CD8-positive, alpha-beta memory T cell (primary cell): ENCODE results near the gene TGIF1. TPM values are rescaled to one million over a fixed set of nuclear protein-coding genes. Genes with fewer than 3 reads are reported as not detected.

Experiments used
- CTCF ChIA-PET: fragments of 350-600 bp; sonication (Branson Sonifier 250); formaldehyde crosslinking; loops from one replicate; lab custom pipeline; 2021; ENCODE audit warnings: antibody characterized with exemption; lab: Charles Lee
- POLR2A ChIA-PET: fragments of 350-600 bp; sonication (Branson Sonifier 250); formaldehyde crosslinking; loops from one replicate; lab custom pipeline; 2021; ENCODE audit warnings: antibody characterized with exemption; lab: Charles Lee
- DNase-seq, 5 donors: peaks; one replicate each; pipeline versions ENCODE4 v3.0.0 to v3.0.0-alpha.2; 2020 to 2022; ENCODE audit warnings: mixed read lengths in 1 of 5
- H3K27ac ChIP-seq: one replicate; pipeline ENCODE4 v1.7.0; 2013; ENCODE audit warnings: low read depth, mild to moderate bottlenecking, low read length, moderate library complexity
- H3K27me3 ChIP-seq: 2 replicates; pipeline ENCODE4 v1.7.0; 2013; ENCODE audit warnings: low read length, mild to moderate bottlenecking; ENCODE audit not compliant: insufficient read depth, poor library complexity, severe bottlenecking
- H3K36me3 ChIP-seq: 2 replicates; pipeline ENCODE4 v1.7.0; 2013; ENCODE audit warnings: mild to moderate bottlenecking, low read length, moderate library complexity; ENCODE audit not compliant: insufficient read depth
- H3K4me1 ChIP-seq: 2 replicates; pipeline ENCODE4 v1.7.0; 2013; ENCODE audit warnings: mild to moderate bottlenecking, low read length, moderate library complexity; ENCODE audit not compliant: insufficient read depth
- H3K4me3 ChIP-seq: 2 replicates; pipeline ENCODE4 v1.7.0; 2013; ENCODE audit warnings: mild to moderate bottlenecking, low read length
- H3K9me3 ChIP-seq: 2 replicates; pipeline ENCODE4 v1.7.0; 2013; ENCODE audit warnings: mild to moderate bottlenecking, low read length
- H3K27ac Mint-ChIP-seq, 8 donors: one replicate each; pipeline ENCODE4 v1.8.0; 2020 to 2021; ENCODE audit warnings: mixed read lengths in 8 of 8, mild to moderate bottlenecking in 6 of 8, inconsistent platforms in 3 of 8, moderate library complexity in 3 of 8
- H3K27me3 Mint-ChIP-seq, 2 donors: one replicate each; pipeline ENCODE4 v1.8.0; 2020 to 2021; ENCODE audit warnings: mixed read lengths in 2 of 2, mild to moderate bottlenecking in 1 of 2, moderate library complexity in 1 of 2
- H3K36me3 Mint-ChIP-seq, 3 donors: one replicate each; pipeline ENCODE4 v1.8.0; 2020 to 2021; ENCODE audit warnings: mixed read lengths in 3 of 3, inconsistent platforms in 1 of 3, mild to moderate bottlenecking in 1 of 3
- H3K4me1 Mint-ChIP-seq, 3 donors: one replicate each; pipeline ENCODE4 v1.8.0; 2020 to 2021; ENCODE audit warnings: mixed read lengths in 3 of 3, inconsistent platforms in 1 of 3, mild to moderate bottlenecking in 1 of 3
- H3K4me3 Mint-ChIP-seq, 7 donors: one replicate each; pipeline ENCODE4 v1.8.0; 2020 to 2021; ENCODE audit warnings: mixed read lengths in 7 of 7, mild to moderate bottlenecking in 6 of 7, moderate library complexity in 4 of 7, inconsistent platforms in 2 of 7
- H3K9me3 Mint-ChIP-seq, 5 donors: one replicate each; pipeline ENCODE4 v1.8.0; 2020 to 2022; ENCODE audit warnings: mixed read lengths in 5 of 5, mild to moderate bottlenecking in 3 of 5, moderate library complexity in 2 of 5, inconsistent platforms in 1 of 5
- polyA plus RNA-seq: library from polyadenylated mRNA; unstranded; fragments of 300-500 nt; fragmentation: Illumina TruSeq; gene quantifications from one replicate; pipeline ENCODE4 v1.2.3, GENCODE V29; 2021
- total RNA-seq, 2 experiments: library from RNA; stranded (reverse); gene quantifications; one replicate each; pipeline ENCODE4 v1.2.3, GENCODE V29; 2021

The TGIF1 gene
- total and polyA plus RNA-seq, 3 experiments from 2014 or later, result 36.9 to 77.0 (median 38.3) TPM

- ChIA-PET CTCF (no interaction called here), POLR2A (no interaction called here)
- H3K4me1 ChIP-seq, result no peaks in the 10 kb centered on the region
- no peak overlapping the region for H3K27ac Mint-ChIP-seq
- H3K9me3 ChIP-seq, result no peaks in the 10 kb centered on the region
- no peak overlapping the region for H3K4me3 ChIP-seq
- no peaks in the 10 kb centered on the region for H3K27me3 Mint-ChIP-seq
- H3K36me3 ChIP-seq, result no peaks in the 10 kb centered on the region
- H3K27me3 ChIP-seq, result no peaks in the 10 kb centered on the region
- H3K36me3 Mint-ChIP-seq, result peaks cover 0 to 1% (median 0%) of the 10 kb centered on the region in 3 donors
- no peaks in the 10 kb centered on the region for H3K4me1 Mint-ChIP-seq
- no peak overlapping the region for H3K27ac ChIP-seq
- H3K4me3 Mint-ChIP-seq, result no peak overlapping the region
- peaks cover 0 to 6% (median 0%) of the 10 kb centered on the region in 5 donors for H3K9me3 Mint-ChIP-seq
- no peak for DNase-seq
Observed at GRCh38 chr18:3422905-3423304, 27.1 kb upstream of the TGIF1 start.

GRCh38 chr18:3424280-3424890, 25.6 kb upstream of the TGIF1 start:
- CTCF ChIA-PET, result interaction anchor here (0.8 to 1.2 kb wide), 2 partner anchors 161 to 172 kb away, joined by 3 read pairs; no protein-coding TSS in a partner anchor
- POLR2A ChIA-PET, result no interaction called here
- H3K27ac ChIP-seq, result no peak overlapping the region
- H3K4me3 Mint-ChIP-seq, result no peak overlapping the region
- DNase-seq, result no peak
- H3K4me1 Mint-ChIP-seq, result no peaks in the 10 kb centered on the region
- H3K27me3 Mint-ChIP-seq, result no peaks in the 10 kb centered on the region
- H3K4me3 ChIP-seq, result no peak overlapping the region
- no peaks in the 10 kb centered on the region for H3K36me3 Mint-ChIP-seq
- H3K4me1 ChIP-seq, result no peaks in the 10 kb centered on the region
- H3K36me3 ChIP-seq, result no peaks in the 10 kb centered on the region
- H3K27me3 ChIP-seq, result no peaks in the 10 kb centered on the region
- no peaks in the 10 kb centered on the region for H3K9me3 ChIP-seq
- no peak overlapping the region for H3K27ac Mint-ChIP-seq
- peaks cover 0 to 6% (median 0%) of the 10 kb centered on the region in 5 donors for H3K9me3 Mint-ChIP-seq

GRCh38 chr18:3425030-3425429, 24.9 kb upstream of the TGIF1 start:
- H3K27ac ChIP-seq, result no peak overlapping the region
- no peaks in the 10 kb centered on the region for H3K4me1 ChIP-seq
- no peak for DNase-seq
- no peak overlapping the region for H3K27ac Mint-ChIP-seq
- no peaks in the 10 kb centered on the region for H3K27me3 ChIP-seq
- H3K36me3 ChIP-seq, result no peaks in the 10 kb centered on the region
- ChIA-PET CTCF (no interaction called here), POLR2A (no interaction called here)
- no peak overlapping the region for H3K4me3 ChIP-seq
- no peaks in the 10 kb centered on the region for H3K4me1 Mint-ChIP-seq
- H3K9me3 Mint-ChIP-seq, result peaks cover 0 to 6% (median 0%) of the 10 kb centered on the region in 5 donors
- no peaks in the 10 kb centered on the region for H3K9me3 ChIP-seq
- H3K4me3 Mint-ChIP-seq, result no peak overlapping the region
- no peaks in the 10 kb centered on the region for H3K27me3 Mint-ChIP-seq
- H3K36me3 Mint-ChIP-seq, result no peaks in the 10 kb centered on the region

- H3K9me3 ChIP-seq, result no peaks in the 10 kb centered on the region
- no peaks in the 10 kb centered on the region for H3K27me3 ChIP-seq
- H3K27ac ChIP-seq, result no peak overlapping the region
- no peak overlapping the region for H3K4me3 Mint-ChIP-seq
- POLR2A ChIA-PET, result no interaction called here
- DNase-seq, result no peak
- CTCF ChIA-PET, result no interaction called here
- H3K27ac Mint-ChIP-seq, result no peak overlapping the region
- H3K4me3 ChIP-seq, result no peak overlapping the region
- H3K36me3 ChIP-seq, result no peaks in the 10 kb centered on the region
- H3K9me3 Mint-ChIP-seq, result peaks cover 0 to 3% (median 0%) of the 10 kb centered on the region in 5 donors
- no peaks in the 10 kb centered on the region for H3K27me3 Mint-ChIP-seq
- no peaks in the 10 kb centered on the region for H3K4me1 ChIP-seq
- H3K4me1 Mint-ChIP-seq, result no peaks in the 10 kb centered on the region
- H3K36me3 Mint-ChIP-seq, result no peaks in the 10 kb centered on the region
Observed at GRCh38 chr18:3425446-3425845, 24.5 kb upstream of the TGIF1 start.

GRCh38 chr18:3426074-3426473, 23.9 kb upstream of the TGIF1 start:
- no peak overlapping the region for H3K4me3 Mint-ChIP-seq
- no peak for DNase-seq
- CTCF ChIA-PET, result no interaction called here
- no peaks in the 10 kb centered on the region for H3K27me3 Mint-ChIP-seq
- POLR2A ChIA-PET, result no interaction called here
- no peak overlapping the region for H3K27ac ChIP-seq
- H3K36me3 Mint-ChIP-seq, result no peaks in the 10 kb centered on the region
- H3K4me3 ChIP-seq, result no peak overlapping the region
- H3K9me3 Mint-ChIP-seq, result no peaks in the 10 kb centered on the region
- H3K9me3 ChIP-seq, result no peaks in the 10 kb centered on the region
- H3K4me1 Mint-ChIP-seq, result no peaks in the 10 kb centered on the region
- H3K36me3 ChIP-seq, result no peaks in the 10 kb centered on the region
- no peaks in the 10 kb centered on the region for H3K4me1 ChIP-seq
- H3K27me3 ChIP-seq, result no peaks in the 10 kb centered on the region
- peak overlapping the region in 1 of 8 donors; percentile 50 for H3K27ac Mint-ChIP-seq

GRCh38 chr18:3427944-3428343, 22.0 kb upstream of the TGIF1 start:
- Histone ChIP-seq H3K9me3 (no peaks in the 10 kb centered on the region), H3K27me3 (no peaks in the 10 kb centered on the region), H3K4me3 (no peak overlapping the region), H3K4me1 (no peaks in the 10 kb centered on the region), H3K27ac (no peak overlapping the region), H3K36me3 (no peaks in the 10 kb centered on the region)
- Mint-ChIP-seq H3K27me3 (no peaks in the 10 kb centered on the region), H3K27ac (no peak overlapping the region), H3K4me3 (no peak overlapping the region), H3K36me3 (no peaks in the 10 kb centered on the region), H3K4me1 (no peaks in the 10 kb centered on the region), H3K9me3 (no peaks in the 10 kb centered on the region)
- no peak for DNase-seq
- ChIA-PET POLR2A (no interaction called here), CTCF (interaction anchor here (1.0 kb wide), 1 partner anchor 27 kb away, joined by 4 read pairs; no protein-coding TSS in a partner anchor)

GRCh38 chr18:3429121-3429520, 20.9 kb upstream of the TGIF1 start:
- Mint-ChIP-seq H3K9me3 (no peaks in the 10 kb centered on the region), H3K4me3 (no peak overlapping the region), H3K4me1 (no peaks in the 10 kb centered on the region), H3K27me3 (peaks cover 0 to 4% of the 10 kb centered on the region in 2 donors), H3K36me3 (no peaks in the 10 kb centered on the region), H3K27ac (no peak overlapping the region)
- POLR2A ChIA-PET, result no interaction called here
- Histone ChIP-seq H3K4me1 (no peaks in the 10 kb centered on the region), H3K4me3 (no peak overlapping the region), H3K9me3 (no peaks in the 10 kb centered on the region), H3K27ac (no peak overlapping the region), H3K36me3 (no peaks in the 10 kb centered on the region), H3K27me3 (no peaks in the 10 kb centered on the region)
- CTCF ChIA-PET, result no interaction called here
- no peak for DNase-seq

GRCh38 chr18:3434685-3435084, 15.3 kb upstream of the TGIF1 start:
- Histone ChIP-seq H3K4me3 (no peak overlapping the region), H3K27ac (no peak overlapping the region), H3K36me3 (no peaks in the 10 kb centered on the region), H3K27me3 (no peaks in the 10 kb centered on the region), H3K9me3 (no peaks in the 10 kb centered on the region), H3K4me1 (no peaks in the 10 kb centered on the region)
- no peaks in the 10 kb centered on the region for H3K9me3 Mint-ChIP-seq
- peaks cover 0 to 7% of the 10 kb centered on the region in 2 donors for H3K27me3 Mint-ChIP-seq
- H3K4me1 Mint-ChIP-seq, result no peaks in the 10 kb centered on the region
- H3K27ac Mint-ChIP-seq, result no peak overlapping the region
- H3K4me3 Mint-ChIP-seq, result no peak overlapping the region
- ChIA-PET POLR2A (no interaction called here), CTCF (no interaction called here)
- no peak for DNase-seq
- H3K36me3 Mint-ChIP-seq, result no peaks in the 10 kb centered on the region
